SK-N-SH (cell line): ENCODE results near the gene CCDC167. TPM values are rescaled to one million over a fixed set of nuclear protein-coding genes. Genes with fewer than 3 reads are reported as not detected.

Experiments used
- CTCF ChIA-PET: fragments of 300-600, 350-600 bp; formaldehyde crosslinking; extraction: SDS; loops from one replicate; lab custom pipeline; 2021; lab: Yijun Ruan, JAX
- POLR2A ChIA-PET: fragments of 350-600 bp; sonication (Branson Sonifier 250); formaldehyde crosslinking; extraction: SDS; loops from one replicate; lab custom pipeline; 2020; ENCODE audit warnings: antibody characterized with exemption, inconsistent platforms; lab: Yijun Ruan, JAX
- DNase-seq: peaks from one replicate; pipeline ENCODE4 v3.0.0; 2012
- H2AFZ ChIP-seq: fragments of 200-600 bp; sonication (generic); 2 replicates; pipeline ENCODE4 v1.8.1; 2016; ENCODE audit warnings: antibody characterized with exemption, mild to moderate bottlenecking, low read depth
- H3F3A ChIP-seq: fragments of 200-600 bp; sonication (generic); replicated peaks from 2 replicates; pipeline ENCODE3; 2016; ENCODE audit warnings: antibody characterized with exemption, mild to moderate bottlenecking; ENCODE audit not compliant: insufficient read depth
- H3K27ac ChIP-seq, 2 experiments: fragments of 200-500 bp in 1 of 2; fragments of 200-600 bp in 1 of 2; sonication (Bioruptor generic) in 1 of 2; sonication (generic), shearing (Covaris generic) in 1 of 2; 2 replicates each; pipeline versions ENCODE4 v1.5.1 to v1.6.1; 2014 to 2016; ENCODE audit warnings: low read depth in 2 of 2, inconsistent platforms in 1 of 2, low read length in 1 of 2, mild to moderate bottlenecking in 1 of 2, mixed read lengths in 1 of 2
- H3K27me3 ChIP-seq: fragments of 200-600 bp; sonication (generic), shearing (Covaris generic); 2 replicates; pipeline ENCODE4 v1.6.1; 2016; ENCODE audit warnings: mixed run types; ENCODE audit not compliant: insufficient read depth
- H3K36me3 ChIP-seq, 2 experiments: fragments of 200-500 bp in 1 of 2; fragments of 200-600 bp in 1 of 2; sonication (Bioruptor generic) in 1 of 2; sonication (generic) in 1 of 2; replicated peaks in 1 of 2; 2 replicates each; pipeline versions ENCODE3 to v1.5.1; 2014 to 2016; ENCODE audit warnings: low read length in 1 of 2, mild to moderate bottlenecking in 1 of 2; ENCODE audit not compliant: insufficient read depth in 2 of 2, control insufficient read depth in 1 of 2
- H3K4me1 ChIP-seq, 2 experiments: fragments of 200-500 bp in 1 of 2; fragments of 200-600 bp in 1 of 2; sonication (Bioruptor generic) in 1 of 2; sonication (generic), shearing (Covaris generic) in 1 of 2; 2 replicates each; pipeline versions ENCODE4 v1.5.1 to v1.6.1; 2014 to 2016; ENCODE audit warnings: low read depth in 1 of 2, low read length in 1 of 2, mixed run types in 1 of 2; ENCODE audit not compliant: insufficient read depth in 2 of 2, control insufficient read depth in 1 of 2
- H3K4me2 ChIP-seq: fragments of 200-600 bp; sonication (generic), shearing (Covaris generic); 2 replicates; pipeline ENCODE4 v1.6.1; 2017; ENCODE audit warnings: mixed run types
- H3K4me3 ChIP-seq, 2 experiments: fragments of 200-500 bp in 1 of 2; fragments of 200-600 bp in 1 of 2; sonication (Bioruptor generic) in 1 of 2; sonication (generic), shearing (Covaris generic) in 1 of 2; 2 replicates each; pipeline versions ENCODE4 v1.5.1 to v1.8.1; 2014 to 2016; ENCODE audit warnings: low read depth in 2 of 2, inconsistent platforms in 1 of 2, low read length in 1 of 2, mild to moderate bottlenecking in 1 of 2, mixed read lengths in 1 of 2, moderate library complexity in 1 of 2
- H3K79me2 ChIP-seq: fragments of 200-600 bp; sonication (generic); 2 replicates; pipeline ENCODE4 v1.8.1; 2017; ENCODE audit warnings: mild to moderate bottlenecking; ENCODE audit not compliant: insufficient read depth
- H3K9ac ChIP-seq: fragments of 200-600 bp; sonication (generic); 2 replicates; pipeline ENCODE4 v1.6.1; 2017; ENCODE audit warnings: mixed run types
- H3K9me2 ChIP-seq: fragments of 200-600 bp; sonication (generic); 2 replicates; pipeline ENCODE4 v1.6.1; 2017; ENCODE audit warnings: mixed run types
- H3K9me3 ChIP-seq: fragments of 200-600 bp; sonication (generic); 2 replicates; pipeline ENCODE4 v1.6.1; 2017; ENCODE audit warnings: mixed run types, mild to moderate bottlenecking, moderate library complexity
- H4K20me1 ChIP-seq: fragments of 200-600 bp; sonication (generic); 2 replicates; pipeline ENCODE4 v1.6.1; 2017; ENCODE audit warnings: mild to moderate bottlenecking, mixed run types; ENCODE audit not compliant: insufficient read depth
- CHD2 ChIP-seq: fragments of 150-350 bp; IDR thresholded peaks from 2 replicates; pipeline ENCODE4 v1.6.1; 2018; ENCODE audit warnings: low read length; ENCODE audit not compliant: partially characterized antibody
- ELF1 ChIP-seq: IDR thresholded peaks from 2 replicates; pipeline ENCODE4 v1.4.0; 2012
- EP300 ChIP-seq, 2 experiments: IDR thresholded peaks; 2 replicates each; pipeline versions ENCODE4 v1.4.0 to v1.6.1; 2012; ENCODE audit warnings: borderline replicate concordance in 1 of 2, low read depth in 1 of 2, low read length in 1 of 2
- EZH2phosphoT487 ChIP-seq: fragments of 200-600 bp; sonication (generic); IDR thresholded peaks from 2 replicates; pipeline ENCODE4 v1.6.1; 2017; ENCODE audit warnings: low read depth, mixed run types, mild to moderate bottlenecking, antibody characterized with exemption, moderate library complexity, borderline replicate concordance
- FOXJ3 ChIP-seq: sonication (generic); formaldehyde crosslinking; IDR thresholded peaks from 2 replicates; pipeline ENCODE4 v1.5.1; 2020; ENCODE audit warnings: mild to moderate bottlenecking, missing genetic modification reagents
- GABPA ChIP-seq: IDR thresholded peaks from 2 replicates; pipeline ENCODE4 v1.4.0; 2012; ENCODE audit warnings: low read depth, mild to moderate bottlenecking
- GATA2 ChIP-seq: sonication (generic); formaldehyde crosslinking; IDR thresholded peaks from 2 replicates; pipeline ENCODE4 v1.5.0; 2020; ENCODE audit warnings: mild to moderate bottlenecking, missing genetic modification reagents
- MEF2A ChIP-seq: IDR thresholded peaks from 2 replicates; pipeline ENCODE4 v1.4.0; 2012; ENCODE audit warnings: low read depth, borderline replicate concordance
- NFIC ChIP-seq: IDR thresholded peaks from 2 replicates; pipeline ENCODE4 v1.4.0; 2012; ENCODE audit warnings: borderline replicate concordance
- POLR2AphosphoS5 ChIP-seq: IDR thresholded peaks from 2 replicates; pipeline ENCODE4 v1.6.1; 2012; ENCODE audit warnings: low read depth, low read length
- RAD21 ChIP-seq: IDR thresholded peaks from 2 replicates; pipeline ENCODE4 v1.6.1; 2012; ENCODE audit warnings: mild to moderate bottlenecking, low read length
- RCOR1 ChIP-seq: fragments of 150-350 bp; IDR thresholded peaks from 2 replicates; pipeline ENCODE4 v1.6.1; 2017; ENCODE audit warnings: antibody characterized with exemption, low read length
- RFX5 ChIP-seq: IDR thresholded peaks from 2 replicates; pipeline ENCODE4 v1.6.1; 2012; ENCODE audit warnings: mild to moderate bottlenecking, improper control_type of control experiment, low read length
- SMC3 ChIP-seq: IDR thresholded peaks from 2 replicates; pipeline ENCODE4 v1.6.1; 2012; ENCODE audit warnings: low read depth, low read length, improper control_type of control experiment
- TCF12 ChIP-seq: IDR thresholded peaks from 2 replicates; pipeline ENCODE4 v1.4.0; 2012
- YY1 ChIP-seq: IDR thresholded peaks from 2 replicates; pipeline ENCODE4 v1.4.0; 2012; ENCODE audit warnings: low read depth, mild to moderate bottlenecking
- WGBS: methylation state at CpG from one replicate; pipeline ENCODE4 v1.1.6; 2017; ENCODE audit warnings: low lambda C conversion rate; 5-methylcytosine and 5-hydroxymethylcytosine counted together
- polyA plus RNA-seq, 3 experiments: library from polyadenylated mRNA; depleted of rRNA; stranded (reverse); fragments of >200 nt; gene quantifications; 2 replicates each; pipeline ENCODE4 v1.2.3, GENCODE V29; 2012
- TF ChIP-seq, protein P1 (sequence below): IDR thresholded peaks from 2 replicates; pipeline ENCODE4 v1.6.1; 2012; ENCODE audit warnings: mild to moderate bottlenecking, low read depth, low read length, moderate library complexity
- TF ChIP-seq, protein P2 (sequence below): fragments of 200-600 bp; sonication (generic); IDR thresholded peaks from 2 replicates; pipeline ENCODE4 v1.6.1; 2017; ENCODE audit warnings: antibody characterized with exemption, mild to moderate bottlenecking, moderate library complexity
- TF ChIP-seq, protein P3 (sequence below): fragments of 150-350 bp; IDR thresholded peaks from 2 replicates; pipeline ENCODE4 v1.6.1; 2016; ENCODE audit warnings: mild to moderate bottlenecking, low read depth, low read length
- TF ChIP-seq, protein P4 (sequence below): IDR thresholded peaks from 2 replicates; pipeline ENCODE4 v1.4.0; 2012; ENCODE audit warnings: low read depth
- TF ChIP-seq, protein P5 (sequence below): IDR thresholded peaks from 2 replicates; pipeline ENCODE4 v1.4.0; 2012; ENCODE audit warnings: low read depth, borderline replicate concordance
- TF ChIP-seq, protein P6 (sequence below): IDR thresholded peaks from 2 replicates; pipeline ENCODE4; 2012

The CCDC167 gene
- polyA plus RNA-seq, 1 of the 3 experiments (the other 2 are of a cell fraction), result 49.1 TPM

DNA sequence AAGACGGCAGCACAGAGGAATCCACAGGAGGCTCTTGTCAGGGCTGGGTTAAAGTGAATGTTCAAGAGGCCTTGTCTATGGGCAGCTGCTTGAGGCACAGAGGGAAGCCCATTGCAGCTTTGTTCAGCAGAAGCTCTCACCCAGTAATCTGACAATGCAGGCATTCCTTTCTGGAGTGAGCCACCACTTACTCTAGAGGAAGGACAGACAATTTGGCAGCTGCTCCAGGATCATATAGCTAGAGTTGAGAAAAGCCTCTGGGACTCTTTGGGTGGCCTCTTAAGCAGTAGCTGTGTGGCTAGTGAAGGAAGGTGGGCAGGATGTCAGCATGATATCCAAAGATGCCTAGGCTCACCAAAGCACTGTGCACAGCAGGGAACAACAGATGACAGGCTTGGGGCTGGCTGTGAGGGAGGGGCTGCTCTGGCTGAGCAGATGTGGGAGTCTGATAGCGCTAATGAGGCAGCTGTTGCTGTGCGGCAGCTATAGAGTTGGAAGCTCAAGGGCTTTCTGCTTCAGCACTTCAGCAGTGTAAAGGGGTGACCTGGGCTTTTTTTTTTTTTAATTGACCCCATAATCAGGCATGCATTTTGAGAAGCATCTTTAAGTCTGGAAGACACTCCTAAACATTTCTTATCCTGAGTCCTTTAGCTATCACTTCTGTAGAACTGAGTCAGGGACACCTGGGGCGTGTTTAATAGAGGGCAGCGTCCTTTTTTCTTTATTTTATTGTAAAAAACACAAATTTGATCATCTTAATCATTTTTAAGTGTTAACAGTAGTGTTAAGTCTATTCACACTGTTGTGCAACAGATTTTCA is 39.5 kb downstream of the CCDC167 start:
- Histone ChIP-seq H3K27ac (peak overlapping the region in 1 of 2 experiments; percentile 94; a peak in 2 of 4 replicates), H3K4me1 (peaks cover 12 to 53% of the 10 kb centered on the region in 2 experiments; a peak in 3 of 4 replicates), H3K27me3 (no peaks in the 10 kb centered on the region), H4K20me1 (no peaks in the 10 kb centered on the region), H2AFZ (no peak overlapping the region), H3K4me3 (no peak overlapping the region), H3F3A (peaks cover 12% of the 10 kb centered on the region), H3K9ac (no peak overlapping the region), H3K36me3 (peaks cover 26 to 46% of the 10 kb centered on the region in 2 experiments), H3K79me2 (no peaks in the 10 kb centered on the region), H3K4me2 (no peak overlapping the region), H3K9me3 (no peaks in the 10 kb centered on the region), H3K9me2 (no peaks in the 10 kb centered on the region)
- DNase-seq, result peak; percentile 84
- 87% methylated on average over 5 of the region's 5 CpGs for WGBS
- ChIA-PET CTCF (interaction anchor here (0.7 to 2.7 kb wide), 6 partner anchors 21 to 232 kb away, joined by 3 to 7 read pairs (median 4); no protein-coding TSS in a partner anchor), POLR2A (interaction anchor here (0.5 to 1.2 kb wide), 3 partner anchors 11 to 107 kb away, joined by 3 to 4 read pairs (median 4); no protein-coding TSS in a partner anchor)
- TF ChIP-seq MEF2A (no peak), EZH2phosphoT487 (no peak), CHD2 (peak; percentile 88), RFX5 (peak; percentile 88; the same call in 1 of the 2 replicates), RAD21 (peak; percentile 36), ELF1 (no peak), GABPA (no peak), TCF12 (peak; percentile 35; the same call in 1 of the 2 replicates), EP300 (IDR thresholded peaks at IDR 0.05; ENCODE audit: borderline replicate concordance in 1 of 2, low read depth in 1 of 2, low read length in 1 of 2) (peak in 1 of 2 experiments; percentile 94; a peak in 2 of 4 replicates), YY1 (no peak), RCOR1 (peak; percentile 97), SMC3 (no peak), FOXJ3 (peak; percentile 80), GATA2 (CRISPR knock-in tag) (peak; percentile 99), POLR2AphosphoS5 (no peak), NFIC (no peak)
- TF ChIP-seq, protein P1, sequence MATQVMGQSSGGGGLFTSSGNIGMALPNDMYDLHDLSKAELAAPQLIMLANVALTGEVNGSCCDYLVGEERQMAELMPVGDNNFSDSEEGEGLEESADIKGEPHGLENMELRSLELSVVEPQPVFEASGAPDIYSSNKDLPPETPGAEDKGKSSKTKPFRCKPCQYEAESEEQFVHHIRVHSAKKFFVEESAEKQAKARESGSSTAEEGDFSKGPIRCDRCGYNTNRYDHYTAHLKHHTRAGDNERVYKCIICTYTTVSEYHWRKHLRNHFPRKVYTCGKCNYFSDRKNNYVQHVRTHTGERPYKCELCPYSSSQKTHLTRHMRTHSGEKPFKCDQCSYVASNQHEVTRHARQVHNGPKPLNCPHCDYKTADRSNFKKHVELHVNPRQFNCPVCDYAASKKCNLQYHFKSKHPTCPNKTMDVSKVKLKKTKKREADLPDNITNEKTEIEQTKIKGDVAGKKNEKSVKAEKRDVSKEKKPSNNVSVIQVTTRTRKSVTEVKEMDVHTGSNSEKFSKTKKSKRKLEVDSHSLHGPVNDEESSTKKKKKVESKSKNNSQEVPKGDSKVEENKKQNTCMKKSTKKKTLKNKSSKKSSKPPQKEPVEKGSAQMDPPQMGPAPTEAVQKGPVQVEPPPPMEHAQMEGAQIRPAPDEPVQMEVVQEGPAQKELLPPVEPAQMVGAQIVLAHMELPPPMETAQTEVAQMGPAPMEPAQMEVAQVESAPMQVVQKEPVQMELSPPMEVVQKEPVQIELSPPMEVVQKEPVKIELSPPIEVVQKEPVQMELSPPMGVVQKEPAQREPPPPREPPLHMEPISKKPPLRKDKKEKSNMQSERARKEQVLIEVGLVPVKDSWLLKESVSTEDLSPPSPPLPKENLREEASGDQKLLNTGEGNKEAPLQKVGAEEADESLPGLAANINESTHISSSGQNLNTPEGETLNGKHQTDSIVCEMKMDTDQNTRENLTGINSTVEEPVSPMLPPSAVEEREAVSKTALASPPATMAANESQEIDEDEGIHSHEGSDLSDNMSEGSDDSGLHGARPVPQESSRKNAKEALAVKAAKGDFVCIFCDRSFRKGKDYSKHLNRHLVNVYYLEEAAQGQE, result no peak
- TF ChIP-seq, protein P2, sequence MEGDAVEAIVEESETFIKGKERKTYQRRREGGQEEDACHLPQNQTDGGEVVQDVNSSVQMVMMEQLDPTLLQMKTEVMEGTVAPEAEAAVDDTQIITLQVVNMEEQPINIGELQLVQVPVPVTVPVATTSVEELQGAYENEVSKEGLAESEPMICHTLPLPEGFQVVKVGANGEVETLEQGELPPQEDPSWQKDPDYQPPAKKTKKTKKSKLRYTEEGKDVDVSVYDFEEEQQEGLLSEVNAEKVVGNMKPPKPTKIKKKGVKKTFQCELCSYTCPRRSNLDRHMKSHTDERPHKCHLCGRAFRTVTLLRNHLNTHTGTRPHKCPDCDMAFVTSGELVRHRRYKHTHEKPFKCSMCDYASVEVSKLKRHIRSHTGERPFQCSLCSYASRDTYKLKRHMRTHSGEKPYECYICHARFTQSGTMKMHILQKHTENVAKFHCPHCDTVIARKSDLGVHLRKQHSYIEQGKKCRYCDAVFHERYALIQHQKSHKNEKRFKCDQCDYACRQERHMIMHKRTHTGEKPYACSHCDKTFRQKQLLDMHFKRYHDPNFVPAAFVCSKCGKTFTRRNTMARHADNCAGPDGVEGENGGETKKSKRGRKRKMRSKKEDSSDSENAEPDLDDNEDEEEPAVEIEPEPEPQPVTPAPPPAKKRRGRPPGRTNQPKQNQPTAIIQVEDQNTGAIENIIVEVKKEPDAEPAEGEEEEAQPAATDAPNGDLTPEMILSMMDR, result no peak
- TF ChIP-seq, protein P3, sequence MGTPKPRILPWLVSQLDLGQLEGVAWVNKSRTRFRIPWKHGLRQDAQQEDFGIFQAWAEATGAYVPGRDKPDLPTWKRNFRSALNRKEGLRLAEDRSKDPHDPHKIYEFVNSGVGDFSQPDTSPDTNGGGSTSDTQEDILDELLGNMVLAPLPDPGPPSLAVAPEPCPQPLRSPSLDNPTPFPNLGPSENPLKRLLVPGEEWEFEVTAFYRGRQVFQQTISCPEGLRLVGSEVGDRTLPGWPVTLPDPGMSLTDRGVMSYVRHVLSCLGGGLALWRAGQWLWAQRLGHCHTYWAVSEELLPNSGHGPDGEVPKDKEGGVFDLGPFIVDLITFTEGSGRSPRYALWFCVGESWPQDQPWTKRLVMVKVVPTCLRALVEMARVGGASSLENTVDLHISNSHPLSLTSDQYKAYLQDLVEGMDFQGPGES, result no peak
- TF ChIP-seq, protein P4, sequence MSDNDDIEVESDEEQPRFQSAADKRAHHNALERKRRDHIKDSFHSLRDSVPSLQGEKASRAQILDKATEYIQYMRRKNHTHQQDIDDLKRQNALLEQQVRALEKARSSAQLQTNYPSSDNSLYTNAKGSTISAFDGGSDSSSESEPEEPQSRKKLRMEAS, result no peak
- TF ChIP-seq, protein P5, sequence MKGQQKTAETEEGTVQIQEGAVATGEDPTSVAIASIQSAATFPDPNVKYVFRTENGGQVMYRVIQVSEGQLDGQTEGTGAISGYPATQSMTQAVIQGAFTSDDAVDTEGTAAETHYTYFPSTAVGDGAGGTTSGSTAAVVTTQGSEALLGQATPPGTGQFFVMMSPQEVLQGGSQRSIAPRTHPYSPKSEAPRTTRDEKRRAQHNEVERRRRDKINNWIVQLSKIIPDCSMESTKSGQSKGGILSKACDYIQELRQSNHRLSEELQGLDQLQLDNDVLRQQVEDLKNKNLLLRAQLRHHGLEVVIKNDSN, result no peak
- TF ChIP-seq, protein P6, sequence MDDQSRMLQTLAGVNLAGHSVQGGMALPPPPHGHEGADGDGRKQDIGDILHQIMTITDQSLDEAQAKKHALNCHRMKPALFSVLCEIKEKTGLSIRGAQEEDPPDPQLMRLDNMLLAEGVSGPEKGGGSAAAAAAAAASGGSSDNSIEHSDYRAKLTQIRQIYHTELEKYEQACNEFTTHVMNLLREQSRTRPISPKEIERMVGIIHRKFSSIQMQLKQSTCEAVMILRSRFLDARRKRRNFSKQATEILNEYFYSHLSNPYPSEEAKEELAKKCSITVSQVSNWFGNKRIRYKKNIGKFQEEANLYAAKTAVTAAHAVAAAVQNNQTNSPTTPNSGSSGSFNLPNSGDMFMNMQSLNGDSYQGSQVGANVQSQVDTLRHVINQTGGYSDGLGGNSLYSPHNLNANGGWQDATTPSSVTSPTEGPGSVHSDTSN, result no peak
